Stromal cell of bone marrow (primary cell): ENCODE results near the gene SYT12.

Experiments used
- DNase-seq: peaks from one replicate; pipeline ENCODE4 v3.0.0-alpha.2; 2012; ENCODE audit warnings: low read depth

Gene SYT12

GRCh38 chr11:67030976-67031375 is 8.0 kb downstream of the SYT12 start:
- no peak for DNase-seq

- DNase-seq: no peak
Measured at GRCh38 chr11:67031791-67032561, 9.0 kb downstream of the SYT12 start.

- DNase-seq: peak; percentile 90
Measured at GRCh38 chr11:67032830-67033551, 10.1 kb downstream of the SYT12 start.

GRCh38 chr11:67033661-67034166 is 10.8 kb downstream of the SYT12 start:
- peak; percentile 96 for DNase-seq

GRCh38 chr11:67034350-67034749 is 11.4 kb downstream of the SYT12 start:
- no peak for DNase-seq

GRCh38 chr11:67040147-67040546 is 17.2 kb downstream of the SYT12 start:
- DNase-seq: no peak

- DNase-seq: no peak
Measured at GRCh38 chr11:67041602-67042001, 18.7 kb downstream of the SYT12 start.

- no peak for DNase-seq
Measured at GRCh38 chr11:67043572-67044349, 20.8 kb downstream of the SYT12 start.

- DNase-seq: no peak
Measured at GRCh38 chr11:67044496-67044895, 21.6 kb downstream of the SYT12 start.

GRCh38 chr11:67045314-67045713 is 22.4 kb downstream of the SYT12 start:
- DNase-seq: peak; percentile 82

GRCh38 chr11:67048515-67049130 is 25.7 kb downstream of the SYT12 start:
- no peak for DNase-seq

- DNase-seq: no peak
Measured at GRCh38 chr11:67050139-67050538, 27.2 kb downstream of the SYT12 start.

- no peak for DNase-seq
Measured at GRCh38 chr11:67051180-67051893, 28.4 kb downstream of the SYT12 start.

- no peak for DNase-seq
Measured at GRCh38 chr11:67051945-67052488, 29.1 kb downstream of the SYT12 start.

- no peak for DNase-seq
Measured at GRCh38 chr11:67052891-67053290, 30.0 kb downstream of the SYT12 start.

GRCh38 chr11:67053896-67054329 is 31.0 kb downstream of the SYT12 start:
- no peak for DNase-seq

GRCh38 chr11:67054346-67054835 is 31.5 kb downstream of the SYT12 start:
- DNase-seq: peak; percentile 60

GRCh38 chr11:67054836-67055523 is 32.0 kb downstream of the SYT12 start:
- DNase-seq: peak; percentile 54

GRCh38 chr11:67055812-67056211 is 32.9 kb downstream of the SYT12 start:
- DNase-seq: no peak
